ENCODE data around the gene XRCC4.

Gene XRCC4

DNA sequence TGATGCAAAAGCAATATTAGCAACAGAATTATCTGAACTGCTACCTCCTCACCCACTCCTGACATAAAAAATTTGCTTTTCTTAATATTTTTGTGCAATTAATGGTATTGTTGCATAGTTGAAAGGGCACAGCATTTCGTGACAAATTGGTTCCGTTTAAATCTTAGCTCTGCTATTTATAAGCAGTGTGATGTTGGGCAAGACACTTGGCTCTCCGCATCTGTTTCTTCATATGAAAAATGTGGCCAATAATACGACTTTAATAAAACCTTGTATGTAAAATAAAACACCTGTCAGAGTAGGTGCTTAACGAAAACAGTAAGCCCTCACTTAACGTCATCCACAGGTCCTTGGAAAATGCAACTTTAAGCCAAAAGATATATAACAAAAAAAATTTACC is 4.4 kb upstream of the XRCC4 start:
- no peak for DNase-seq

DNA sequence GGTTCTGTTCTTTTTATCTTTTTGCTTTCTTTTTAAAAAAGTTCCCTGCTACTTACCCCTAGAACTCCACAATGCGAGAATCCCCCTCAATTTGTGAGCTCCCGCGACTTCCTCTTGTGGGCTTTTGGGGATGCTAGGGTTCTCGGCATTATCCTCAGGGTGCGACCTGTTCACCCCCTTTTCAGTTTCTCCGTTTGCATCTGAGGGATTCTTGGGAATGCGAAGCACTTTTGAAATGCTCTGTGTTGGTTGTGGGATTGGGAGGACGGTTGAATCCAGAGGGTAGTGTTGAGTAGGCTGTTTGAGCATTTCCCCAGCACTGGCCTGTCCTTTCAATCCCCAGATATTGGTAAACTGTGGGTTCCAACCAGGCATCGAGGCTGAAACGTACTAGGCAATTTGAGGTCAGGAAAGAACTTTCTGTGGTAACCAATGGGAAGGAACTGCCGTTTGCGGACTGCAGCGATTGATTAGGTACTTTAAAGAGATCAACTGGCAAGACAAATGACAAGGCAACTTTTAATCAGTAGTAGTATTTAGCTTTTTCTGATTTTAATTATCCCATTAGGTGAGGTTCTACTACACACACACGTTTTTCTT is 415 bp downstream of the XRCC4 start:
- DNase-seq, result peak; percentile 40 to 46

DNA sequence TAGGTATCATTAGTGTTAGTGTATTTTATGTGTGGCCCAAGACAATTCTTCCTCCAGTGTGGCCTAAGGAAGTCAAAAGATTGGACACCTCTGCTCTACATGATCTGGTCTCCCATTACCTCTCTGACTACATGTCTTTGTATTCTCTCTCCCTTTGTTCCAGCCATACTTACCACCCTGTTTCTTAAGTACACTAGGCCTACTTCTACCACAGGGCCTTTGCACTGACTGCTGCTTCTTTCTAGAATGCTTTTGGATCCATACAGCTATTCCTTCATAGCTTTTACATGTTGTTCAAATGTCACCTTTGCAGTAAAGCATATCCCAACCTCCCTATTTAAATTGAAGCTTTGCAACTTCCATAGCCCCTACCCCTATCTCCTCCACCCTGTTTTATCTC is 5.4 kb downstream of the XRCC4 start:
- no peak for DNase-seq

DNA sequence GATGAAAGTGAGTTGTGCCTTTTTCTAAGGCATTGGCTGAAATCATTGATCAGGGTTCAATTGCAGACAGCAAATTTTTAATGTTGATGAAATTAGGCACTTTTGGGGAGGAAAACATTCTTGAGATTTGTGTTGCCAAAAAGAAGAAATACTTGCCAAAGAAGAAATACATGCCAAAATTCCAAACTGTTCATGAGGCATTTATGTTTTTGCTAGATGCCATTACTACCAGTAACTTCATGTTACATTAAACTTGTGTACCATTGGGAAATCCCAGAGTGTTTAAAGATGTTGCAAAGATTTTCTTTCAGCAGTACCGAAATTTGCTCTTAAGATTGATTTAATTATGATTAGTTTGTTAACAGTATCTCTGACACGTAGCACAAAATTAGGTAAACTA is 7.0 kb downstream of the XRCC4 start:
- DNase-seq, result no peak

DNA sequence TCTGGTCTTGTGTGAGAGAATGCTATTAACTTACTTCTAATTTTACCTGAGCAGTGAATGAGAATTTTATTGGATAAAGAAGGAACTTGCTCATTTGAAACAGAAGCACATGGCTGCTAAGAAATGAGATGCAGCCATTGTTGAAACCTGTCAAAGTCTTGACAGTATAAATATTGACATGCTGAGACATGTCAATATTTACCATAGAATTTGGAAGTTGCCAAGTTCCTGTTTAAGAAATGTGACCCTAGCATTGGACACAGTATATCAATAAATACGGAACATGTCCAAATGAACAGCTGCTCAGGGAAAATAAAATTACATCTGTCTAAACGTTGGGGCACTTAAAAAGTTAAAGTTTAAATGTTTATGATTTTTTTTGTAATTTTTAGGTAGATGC is 7.8 kb downstream of the XRCC4 start:
- DNase-seq, result no peak

DNA sequence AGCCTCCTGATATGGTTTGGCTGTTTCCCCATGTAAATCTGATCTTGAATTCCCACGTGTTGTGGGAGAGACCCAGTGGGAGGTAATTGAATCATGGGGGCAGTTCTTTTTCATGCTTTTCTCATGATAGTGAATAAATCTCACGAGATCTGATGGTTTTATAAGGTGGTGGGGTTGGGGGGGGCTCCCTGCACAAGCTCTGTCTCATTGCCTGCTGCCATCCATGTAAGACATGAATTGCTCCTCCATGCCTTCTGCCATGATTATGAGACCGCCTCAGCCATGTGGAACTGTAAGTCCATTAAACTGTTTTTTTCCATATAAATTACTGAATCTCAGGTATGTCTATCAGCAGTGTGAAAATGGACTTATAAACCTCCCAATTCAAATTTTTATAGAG is 12.8 kb downstream of the XRCC4 start:
- no peak for DNase-seq

DNA sequence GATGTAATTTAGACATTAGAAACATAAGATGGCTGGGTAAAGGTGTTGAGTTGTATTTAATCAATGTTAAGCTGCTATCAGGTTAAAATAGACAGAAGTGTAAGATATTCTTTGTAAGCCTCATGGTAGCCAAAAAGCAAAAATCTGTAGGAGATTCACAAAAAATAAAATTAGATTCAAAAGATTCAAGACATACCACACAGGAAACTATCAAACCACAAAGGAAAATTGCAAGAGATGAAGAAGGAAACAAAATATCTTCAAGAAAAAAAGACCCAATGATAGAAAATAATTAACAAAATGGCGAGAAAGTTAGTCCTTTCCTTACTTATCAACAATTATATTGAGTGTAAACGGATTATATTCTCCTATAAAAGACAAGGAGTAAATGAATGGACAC is 15.3 kb downstream of the XRCC4 start:
- no peak for DNase-seq

DNA sequence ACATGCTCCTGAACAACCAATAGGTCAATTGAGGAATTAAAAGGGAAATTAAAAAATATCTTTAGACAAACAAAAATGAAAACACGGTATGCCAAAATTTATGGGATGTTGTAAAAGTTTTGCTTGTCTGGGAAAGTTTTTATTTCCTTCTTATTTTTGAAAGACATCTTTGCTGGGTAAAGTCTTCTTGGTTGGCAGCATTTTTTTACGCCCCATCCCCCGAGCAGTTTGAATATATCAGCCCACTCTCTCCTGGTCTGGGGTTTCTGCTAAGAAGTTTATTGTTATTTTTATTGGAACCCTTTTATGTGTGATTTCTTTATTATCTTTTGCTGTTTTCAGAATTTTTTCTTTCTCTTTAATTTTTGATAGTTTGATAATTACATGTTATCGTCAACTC is 16.3 kb downstream of the XRCC4 start:
- no peak for DNase-seq

DNA sequence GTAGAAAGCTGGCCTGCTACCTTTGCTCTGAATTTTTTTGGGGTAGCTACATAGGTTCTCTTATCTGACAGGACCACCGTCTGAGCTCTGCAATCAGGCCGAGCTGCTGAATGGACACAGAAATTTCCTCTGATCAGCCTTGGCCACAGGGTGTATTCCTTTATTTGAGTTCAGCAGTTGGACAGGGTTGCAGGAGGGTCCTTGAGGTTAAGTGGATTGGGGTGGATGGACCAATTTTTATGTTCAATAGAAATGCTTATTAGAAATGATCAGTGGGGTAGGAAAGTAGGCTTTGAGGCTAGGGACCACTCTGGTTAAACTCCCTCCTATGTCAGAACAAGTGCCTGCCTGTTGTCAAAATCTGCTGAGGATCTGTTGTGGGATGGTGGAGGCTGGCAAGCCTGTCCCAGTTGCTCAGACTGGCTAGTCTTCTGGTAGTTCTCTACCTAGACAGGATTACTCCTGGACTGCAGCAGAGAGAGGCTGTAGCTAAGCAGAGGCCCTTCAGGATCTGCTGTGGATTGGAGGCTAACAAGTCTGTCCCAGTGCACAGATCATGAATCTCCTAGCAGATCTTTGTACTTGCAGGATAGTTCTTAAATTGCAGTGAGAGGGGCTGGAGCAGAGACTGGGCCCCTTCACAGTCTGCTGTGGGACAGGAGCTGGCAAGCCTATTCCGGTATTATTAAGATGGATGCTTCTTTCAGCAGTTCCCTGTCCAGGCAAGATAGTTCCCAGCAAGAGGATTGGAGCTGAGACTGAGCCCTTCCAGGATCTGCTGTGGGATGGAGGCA is 18.0 kb downstream of the XRCC4 start:
- no peak for DNase-seq

DNA sequence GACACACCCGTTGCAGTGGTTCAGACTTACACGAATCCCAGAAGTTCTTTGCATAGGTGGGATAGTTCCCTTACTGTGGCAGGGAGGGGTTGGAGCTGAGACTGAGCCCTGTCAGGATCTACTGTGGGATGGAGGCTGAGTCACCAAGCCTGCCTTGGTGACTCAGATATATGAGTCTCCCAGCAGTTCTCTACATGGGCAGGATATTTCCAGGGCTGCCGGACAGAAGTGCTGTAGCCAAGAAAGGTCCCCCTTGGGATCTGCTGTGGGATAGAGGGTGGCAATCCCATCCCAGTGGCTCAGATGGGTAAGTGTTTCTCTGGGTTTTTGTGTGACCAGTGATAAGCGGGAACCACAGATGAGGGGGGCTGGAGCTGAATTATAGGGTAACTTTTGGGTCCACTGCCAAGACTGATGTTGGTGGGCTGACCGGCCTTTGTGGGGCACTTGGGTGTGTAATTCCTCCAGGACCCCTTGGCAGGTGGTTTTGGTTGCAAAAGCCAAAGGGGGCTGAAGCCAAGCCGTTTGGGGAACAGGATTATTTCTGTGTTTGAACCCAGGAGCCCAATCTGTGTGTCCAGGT is 18.7 kb downstream of the XRCC4 start:
- DNase-seq, result peak; percentile 9 to 28

DNA sequence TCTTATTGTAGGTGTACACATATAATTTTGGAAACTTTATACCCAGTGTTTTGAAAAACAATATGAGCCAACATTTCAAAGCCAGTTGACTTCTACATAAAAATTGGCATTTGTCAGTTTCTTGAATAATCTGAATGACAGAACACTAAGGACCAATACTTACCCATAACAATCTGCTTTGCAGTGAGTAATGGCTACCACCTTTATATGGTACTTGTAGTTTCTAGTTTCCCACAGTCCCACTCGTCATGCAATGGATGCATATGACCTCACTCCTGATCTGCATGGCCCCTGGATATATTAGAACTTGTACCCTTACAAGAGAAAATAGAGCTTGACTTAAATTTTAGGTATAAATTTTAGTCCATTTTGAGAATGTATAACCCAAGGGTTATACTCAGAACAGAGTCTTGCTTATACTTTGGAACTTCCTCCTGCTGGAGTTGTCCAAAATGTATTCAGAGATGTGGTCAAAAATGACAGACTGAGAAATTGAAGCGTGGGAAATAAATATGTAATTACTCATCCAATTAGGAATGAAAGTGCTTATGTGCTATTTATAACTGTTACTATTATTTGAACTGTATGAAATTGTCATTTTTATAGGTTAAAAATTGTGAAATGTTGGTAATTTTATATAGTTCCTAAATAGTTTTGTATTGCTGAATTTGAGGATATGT is 19.5 kb downstream of the XRCC4 start:
- peak in 1 of 2 donors; percentile 25 for DNase-seq

DNA sequence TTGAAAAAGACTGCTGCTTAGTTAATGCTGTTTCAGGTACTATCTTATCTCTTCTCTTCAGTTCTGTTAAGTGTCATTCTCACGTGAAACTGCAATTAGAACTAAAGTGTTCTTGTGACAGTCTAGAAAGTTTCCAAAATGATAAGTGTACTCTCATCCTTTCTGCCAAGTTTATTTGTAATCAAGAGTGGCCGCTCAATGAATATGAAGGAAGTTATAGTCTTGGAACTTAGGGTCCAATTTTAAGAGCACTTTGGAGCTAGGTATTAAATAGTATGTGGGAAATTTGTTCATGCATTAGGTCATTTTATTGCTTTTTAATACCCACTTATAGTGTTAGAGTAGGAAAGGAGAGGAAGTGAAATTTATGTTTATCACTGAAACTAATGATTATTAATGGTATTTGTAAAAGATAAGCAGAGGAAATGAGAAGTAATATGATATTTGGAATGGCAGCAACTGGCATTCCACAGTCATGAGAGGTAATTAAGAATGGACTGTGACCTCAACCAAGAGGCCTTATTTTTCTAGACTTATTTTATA is 20.4 kb downstream of the XRCC4 start:
- DNase-seq, result no peak

DNA sequence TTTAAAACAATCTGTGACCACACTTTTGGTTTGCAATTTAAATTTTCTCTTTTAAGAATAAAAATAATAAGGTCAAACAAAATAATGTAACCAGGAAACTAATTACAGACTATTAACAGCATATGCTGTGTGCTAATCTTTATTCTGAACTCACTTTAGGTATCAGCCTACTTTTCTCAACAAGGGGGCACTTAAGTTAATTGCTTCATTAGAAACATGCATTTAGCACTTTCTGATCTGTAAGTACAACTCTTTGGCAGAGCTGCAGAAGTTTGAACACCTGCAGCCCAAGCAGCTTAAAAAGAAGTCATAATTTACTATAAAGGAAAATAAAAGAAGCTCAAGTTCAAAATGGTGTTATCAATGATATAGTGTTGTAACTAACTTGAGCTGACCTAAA is 21.7 kb downstream of the XRCC4 start:
- DNase-seq, result no peak

DNA sequence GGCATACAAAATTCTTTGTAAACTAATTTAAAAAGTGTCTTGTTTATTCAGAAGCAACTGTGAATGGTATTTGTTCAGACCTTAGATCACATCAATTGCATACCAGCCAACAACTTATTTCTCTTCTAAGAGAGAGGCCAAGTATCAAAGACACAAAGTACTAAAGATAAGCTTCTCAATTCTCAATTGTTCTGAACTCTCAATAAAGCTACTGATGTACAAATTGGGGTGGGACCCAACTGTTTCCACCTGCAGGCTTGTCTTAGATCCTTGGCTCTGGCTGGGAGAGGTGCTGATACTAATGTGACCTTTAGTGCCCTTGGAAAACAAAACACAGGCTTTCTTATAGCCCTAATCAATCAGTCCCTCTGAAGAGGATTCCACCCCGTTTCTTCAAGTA is 22.1 kb downstream of the XRCC4 start:
- no peak for DNase-seq

DNA sequence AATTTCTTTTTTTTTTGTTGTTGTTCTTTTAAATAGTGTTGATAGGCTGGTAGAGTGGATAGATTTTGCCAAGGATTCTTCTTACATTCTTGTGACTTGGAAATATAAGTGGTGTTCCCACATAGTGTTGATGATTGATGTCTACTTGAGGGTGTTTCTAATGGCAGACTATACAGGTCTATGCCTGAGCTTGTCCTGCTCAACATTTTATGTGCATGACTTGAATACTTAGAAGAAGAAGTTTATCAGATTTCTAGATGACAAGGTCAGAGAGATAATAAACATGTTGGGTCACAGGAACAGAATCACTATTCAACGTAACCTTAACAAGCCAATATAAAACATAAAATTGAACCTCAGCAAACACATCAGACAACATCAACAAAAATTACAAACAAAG is 24.2 kb downstream of the XRCC4 start:
- no peak for DNase-seq

DNA sequence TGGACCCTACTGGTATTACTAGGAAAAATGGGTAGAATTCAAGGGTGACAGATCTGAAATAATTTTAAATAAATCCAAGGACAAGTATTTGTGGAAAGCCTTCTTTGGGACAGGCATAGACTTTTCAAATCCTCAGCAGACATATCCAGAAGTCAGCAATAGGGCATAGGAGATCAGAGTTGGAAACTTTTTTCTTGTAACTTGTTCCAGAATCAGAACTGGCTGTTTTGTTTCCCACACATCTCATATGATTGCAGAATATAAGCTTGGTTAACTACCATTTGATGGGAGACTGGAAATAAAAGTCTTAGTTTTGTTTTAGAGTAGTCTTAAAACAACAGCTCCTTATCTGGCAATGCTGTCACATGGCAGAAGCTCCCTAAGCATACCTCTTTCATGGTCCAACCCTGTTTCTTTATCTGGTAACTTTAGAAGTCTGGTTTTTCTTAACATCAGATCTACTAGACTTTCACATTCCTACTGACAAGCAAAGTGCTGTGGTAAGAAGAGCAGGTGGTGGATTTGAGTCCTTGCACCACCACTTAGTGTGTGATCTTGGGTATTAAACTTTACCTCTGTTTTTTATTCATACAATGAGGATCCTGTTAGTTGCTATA is 25.1 kb downstream of the XRCC4 start:
- no peak for DNase-seq

DNA sequence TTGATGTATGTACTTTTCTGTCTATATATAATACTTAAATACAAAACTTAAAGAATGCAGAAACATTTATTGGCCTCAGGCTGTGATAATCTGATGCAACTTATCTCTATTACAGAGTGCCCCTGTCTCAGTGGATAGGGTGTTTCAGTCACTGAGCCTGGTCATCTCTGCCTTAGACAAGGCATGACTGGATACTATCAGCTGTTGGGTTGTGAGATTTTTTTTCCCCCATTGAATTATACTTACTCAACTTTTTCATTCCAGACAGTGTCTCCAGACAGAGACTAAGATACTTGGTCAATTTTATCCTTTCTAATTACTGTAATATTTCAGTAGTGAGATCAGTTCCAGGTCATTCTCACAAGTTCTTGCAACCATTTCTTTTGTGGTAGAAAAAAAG is 26.7 kb downstream of the XRCC4 start:
- no peak for DNase-seq

DNA sequence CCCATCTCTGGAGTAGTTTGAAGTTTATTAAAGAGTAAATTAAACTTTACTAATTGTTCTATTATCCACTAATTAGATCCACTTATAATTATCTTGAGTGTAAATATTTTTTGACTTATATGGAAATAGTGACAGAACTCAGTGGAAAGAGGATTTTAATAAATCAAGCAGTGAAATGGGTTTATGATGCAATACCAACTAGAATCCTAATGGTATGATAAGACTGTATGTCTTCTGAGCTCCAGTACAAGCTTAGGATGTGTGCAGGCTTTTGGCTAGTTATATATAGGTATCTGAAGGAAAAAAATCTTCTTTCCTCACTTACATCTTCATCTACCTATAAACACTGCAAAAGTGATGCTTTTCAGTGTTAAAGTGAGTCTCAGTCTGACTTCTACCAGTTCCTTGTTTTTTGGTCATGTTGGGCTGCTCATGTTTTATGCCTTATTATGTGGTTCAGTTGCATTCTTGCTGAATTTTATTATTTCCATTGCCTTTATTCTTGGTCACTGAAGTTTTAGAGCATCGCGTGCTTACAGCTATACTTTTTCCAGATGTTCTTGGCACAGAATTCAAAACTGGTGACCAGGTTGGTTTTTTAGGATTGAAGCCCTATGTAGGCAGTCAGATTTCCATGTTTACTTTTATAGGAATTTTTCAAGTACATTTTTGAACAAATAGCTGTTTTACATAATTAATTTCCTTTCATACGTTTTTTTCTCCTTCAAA is 30.5 kb downstream of the XRCC4 start:
- DNase-seq, result no peak

DNA sequence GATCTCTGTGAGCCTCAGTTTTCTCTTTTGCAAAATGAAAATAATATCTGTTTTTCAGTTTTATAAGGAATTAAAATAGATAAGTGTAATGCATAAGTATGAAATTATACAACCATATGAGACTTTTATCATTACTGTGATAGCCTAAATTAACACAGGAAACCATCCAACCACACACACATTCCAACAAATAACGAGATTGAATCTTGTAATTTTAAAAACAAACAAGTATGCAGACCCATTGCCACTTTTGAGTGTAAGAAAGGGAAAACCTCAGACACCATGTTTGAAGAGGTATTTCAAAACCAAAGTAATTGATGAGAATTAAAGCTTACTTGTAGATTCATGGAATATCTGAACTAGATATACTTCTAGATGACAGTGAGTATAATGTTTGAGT is 32.0 kb downstream of the XRCC4 start:
- DNase-seq, result no peak

DNA sequence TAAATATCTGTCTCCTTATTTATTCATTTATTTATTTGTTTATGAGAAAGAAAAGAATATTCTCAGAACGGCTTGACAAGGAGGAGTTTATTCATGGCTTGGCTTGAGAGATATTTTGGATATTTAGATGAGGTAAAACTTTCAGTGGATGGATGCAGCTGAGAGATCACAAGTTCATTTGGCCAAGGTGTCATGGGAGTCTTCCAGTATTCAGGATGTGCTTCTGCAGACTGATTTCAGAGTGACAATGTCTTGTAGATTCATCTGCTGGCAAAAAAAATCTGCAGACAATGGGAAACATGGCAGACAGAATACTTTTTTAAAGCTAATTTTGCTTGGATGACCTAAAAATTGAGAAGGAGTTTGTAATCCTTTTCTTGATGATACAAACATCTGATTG is 38.5 kb downstream of the XRCC4 start:
- DNase-seq, result no peak

DNA sequence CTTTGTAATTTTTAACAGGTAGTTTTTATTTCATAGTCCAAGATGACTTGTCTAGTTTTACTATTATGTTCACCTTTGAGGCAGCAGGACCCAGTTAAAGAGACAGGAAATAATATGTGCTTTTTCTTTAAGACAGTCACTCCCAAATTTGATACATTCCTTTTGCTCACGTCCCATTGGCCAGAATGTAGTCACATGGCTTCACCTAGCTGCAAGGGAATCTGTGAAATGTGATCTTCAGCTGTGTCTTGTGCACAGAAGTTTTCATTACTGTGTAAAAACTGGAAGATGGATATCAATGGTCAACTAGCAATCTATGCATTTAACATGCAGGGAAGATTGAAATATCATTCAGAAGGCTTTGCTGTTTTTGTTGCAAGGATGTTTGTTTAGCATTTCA is 41.1 kb downstream of the XRCC4 start:
- no peak for DNase-seq

DNA sequence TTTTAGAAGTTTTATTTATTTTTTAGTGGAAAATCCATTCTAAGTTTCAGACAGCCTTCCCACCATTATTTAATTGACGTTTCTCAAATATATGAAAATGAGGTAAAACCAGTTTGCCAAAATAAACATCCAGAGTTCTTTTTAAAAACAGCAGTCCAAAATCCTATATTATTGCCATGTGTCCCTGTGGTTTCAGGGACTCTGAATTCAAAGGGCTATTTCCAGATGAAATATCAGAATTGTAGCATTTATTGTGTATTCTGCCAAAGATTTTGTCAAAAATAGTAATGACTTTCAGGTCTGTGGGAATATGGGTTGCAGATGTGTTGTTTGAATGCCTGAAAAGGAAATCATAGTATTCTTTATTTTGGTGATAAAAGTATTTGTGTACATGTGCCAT is 41.6 kb downstream of the XRCC4 start:
- no peak for DNase-seq

DNA sequence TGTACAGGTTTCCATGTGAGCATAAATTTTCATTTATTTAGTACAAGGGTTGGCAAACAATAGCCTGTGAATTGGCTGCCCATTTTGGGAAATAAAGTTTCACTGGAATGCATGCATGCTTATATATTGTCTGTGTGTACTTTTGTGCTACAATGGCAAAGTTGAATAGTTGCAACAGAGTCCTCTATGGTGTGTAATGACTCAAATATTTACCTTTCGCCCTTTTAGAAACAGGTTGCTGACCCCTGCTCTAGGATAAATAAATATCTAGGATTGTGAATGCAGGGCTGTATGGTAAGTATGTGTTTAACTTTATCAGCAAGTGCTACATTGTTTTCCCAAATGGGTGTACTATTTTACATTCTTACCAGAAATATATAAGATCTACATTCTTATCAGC is 47.2 kb downstream of the XRCC4 start:
- DNase-seq, result no peak
